ENCODE results near the gene MDN1. TPM values are rescaled to one million over a fixed set of nuclear protein-coding genes. Genes with fewer than 3 reads are reported as not detected.
"Not testable (repeated sequence)": the region's sequence is repeated elsewhere in the genome, so short reads cannot be mapped to it uniquely, and the experiment has no call there.

Gene MDN1
- total RNA-seq, 1 donor from 2014 or later, result 16.8 TPM

DNA sequence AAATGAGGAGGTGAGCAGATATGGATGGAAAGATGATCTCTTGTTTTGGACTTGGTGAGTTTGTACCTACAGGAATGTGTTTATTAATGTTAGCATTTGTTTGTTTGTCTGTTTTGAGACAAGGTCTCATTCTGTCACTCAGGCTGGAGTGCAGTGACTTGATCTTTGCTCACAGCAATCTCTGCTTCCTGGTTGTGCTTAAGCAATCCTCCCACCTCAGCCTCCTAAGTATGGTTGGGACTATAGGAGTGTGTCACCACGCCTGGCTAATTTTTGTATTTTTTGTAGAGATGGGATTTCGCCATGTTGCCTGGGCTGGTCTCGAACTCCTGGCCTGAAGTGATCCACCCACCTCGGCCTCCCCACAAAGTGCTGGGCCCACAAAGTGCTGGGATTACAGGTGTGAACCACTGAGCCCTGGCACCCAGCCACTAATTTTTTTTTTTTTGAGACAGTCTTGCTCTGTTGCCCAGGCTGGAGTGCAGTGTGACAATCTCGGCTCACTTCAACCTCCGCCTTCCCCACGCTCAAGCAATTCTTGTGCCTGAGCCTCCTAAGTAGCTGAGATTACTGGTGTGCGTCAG lies 17.1 kb upstream of the MDN1 start:
- H3K4me3 ChIP-seq (ENCODE audit: low read depth, low read length), result no peak overlapping the region
- no peaks in the 10 kb centered on the region for H3K27me3 ChIP-seq (ENCODE audit: control insufficient read depth, insufficient read depth, low read length)
- H3K36me3 ChIP-seq (ENCODE audit: control insufficient read depth, insufficient read depth, low read length), result peaks cover 4% of the 10 kb centered on the region
- DNase-seq (ENCODE audit: low read depth) (no peak), FAIRE-seq (no peak)
- TF ChIP-seq, protein P1, sequence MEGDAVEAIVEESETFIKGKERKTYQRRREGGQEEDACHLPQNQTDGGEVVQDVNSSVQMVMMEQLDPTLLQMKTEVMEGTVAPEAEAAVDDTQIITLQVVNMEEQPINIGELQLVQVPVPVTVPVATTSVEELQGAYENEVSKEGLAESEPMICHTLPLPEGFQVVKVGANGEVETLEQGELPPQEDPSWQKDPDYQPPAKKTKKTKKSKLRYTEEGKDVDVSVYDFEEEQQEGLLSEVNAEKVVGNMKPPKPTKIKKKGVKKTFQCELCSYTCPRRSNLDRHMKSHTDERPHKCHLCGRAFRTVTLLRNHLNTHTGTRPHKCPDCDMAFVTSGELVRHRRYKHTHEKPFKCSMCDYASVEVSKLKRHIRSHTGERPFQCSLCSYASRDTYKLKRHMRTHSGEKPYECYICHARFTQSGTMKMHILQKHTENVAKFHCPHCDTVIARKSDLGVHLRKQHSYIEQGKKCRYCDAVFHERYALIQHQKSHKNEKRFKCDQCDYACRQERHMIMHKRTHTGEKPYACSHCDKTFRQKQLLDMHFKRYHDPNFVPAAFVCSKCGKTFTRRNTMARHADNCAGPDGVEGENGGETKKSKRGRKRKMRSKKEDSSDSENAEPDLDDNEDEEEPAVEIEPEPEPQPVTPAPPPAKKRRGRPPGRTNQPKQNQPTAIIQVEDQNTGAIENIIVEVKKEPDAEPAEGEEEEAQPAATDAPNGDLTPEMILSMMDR (IDR thresholded peaks at IDR 0.05; ENCODE audit: insufficient read depth, low read length, severe bottlenecking), result no peak

DNA sequence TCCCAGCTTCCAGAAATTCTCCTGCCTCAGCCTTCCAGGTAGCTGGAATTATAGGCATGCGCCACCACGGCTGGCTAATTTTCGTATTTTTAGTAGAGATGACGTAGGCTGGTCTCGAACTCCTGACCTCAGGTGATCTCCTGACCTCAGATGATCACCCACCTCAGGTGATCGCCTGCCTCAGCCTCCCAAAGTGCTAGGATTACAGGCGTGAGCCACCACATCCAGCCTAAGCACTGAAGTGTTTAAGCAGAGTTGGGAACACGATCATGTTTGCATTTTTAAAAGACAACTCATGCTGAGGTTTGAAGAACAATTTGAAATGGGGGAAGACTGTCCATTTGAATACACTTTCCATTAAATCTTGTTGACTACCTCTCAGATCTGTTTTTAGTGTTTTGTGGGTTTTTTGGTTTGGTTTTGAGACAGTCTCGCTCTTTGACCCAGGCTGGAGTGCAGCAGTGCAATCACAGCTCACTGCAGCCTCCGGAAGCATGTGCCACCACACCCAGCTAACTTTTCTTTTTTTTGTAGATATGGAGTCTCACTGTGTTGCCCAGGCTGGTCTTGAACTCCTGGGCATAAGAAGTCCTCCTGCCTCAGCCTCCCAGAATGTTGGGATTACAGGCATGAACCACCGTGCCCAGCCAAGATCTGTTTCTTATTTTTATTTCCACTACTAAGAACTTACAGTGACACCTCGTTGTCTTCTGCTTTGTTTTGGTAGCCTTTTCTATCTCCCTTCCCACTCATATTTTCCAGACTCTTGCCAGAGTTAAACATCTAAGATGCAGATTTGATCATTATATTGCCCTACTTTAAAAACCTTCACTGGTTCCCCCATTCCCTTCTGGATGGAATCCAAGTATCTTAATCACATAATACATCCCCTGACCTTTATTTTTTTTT lies 15.5 kb upstream of the MDN1 start:
- Histone ChIP-seq H3K36me3 (ENCODE audit: control insufficient read depth, insufficient read depth, low read length) (peaks cover 4% of the 10 kb centered on the region), H3K27me3 (ENCODE audit: control insufficient read depth, insufficient read depth, low read length) (no peaks in the 10 kb centered on the region), H3K4me3 (ENCODE audit: low read depth, low read length) (no peak overlapping the region)
- DNase-seq (ENCODE audit: low read depth) (no peak), FAIRE-seq (no peak)
- TF ChIP-seq, protein P1 (IDR thresholded peaks at IDR 0.05; ENCODE audit: insufficient read depth, low read length, severe bottlenecking), result no peak

DNA sequence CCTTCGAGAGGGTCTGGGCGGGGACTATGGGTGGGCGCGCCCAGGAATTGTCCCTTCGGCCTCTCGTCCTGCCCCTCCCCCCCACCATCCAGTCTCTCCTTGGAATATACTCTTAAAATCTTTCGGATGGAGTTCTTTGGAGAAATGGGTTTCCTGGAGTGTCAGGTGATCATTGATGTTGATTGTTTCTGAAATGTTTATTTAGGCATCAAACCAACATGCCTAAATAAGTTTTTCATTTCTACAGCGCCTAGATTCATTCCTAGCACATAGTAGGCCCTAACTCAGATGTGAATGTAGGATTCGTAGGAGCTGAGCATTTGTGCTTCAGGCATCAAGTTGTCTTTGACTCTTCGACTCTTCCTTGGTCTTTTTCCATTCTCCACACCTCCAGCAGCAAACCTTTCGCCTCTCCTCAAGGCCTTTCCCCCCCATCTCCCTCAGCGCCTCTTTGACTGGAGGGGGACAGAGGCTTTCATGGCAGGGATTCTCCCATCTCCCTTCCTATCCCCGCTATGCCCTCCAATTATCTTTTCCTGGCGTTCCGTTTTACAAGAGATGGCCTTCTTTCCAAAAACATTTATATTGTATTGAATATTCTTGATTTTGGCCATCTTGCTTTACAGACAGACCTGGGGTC lies 10.7 kb upstream of the MDN1 start:
- TF ChIP-seq, protein P1 (IDR thresholded peaks at IDR 0.05; ENCODE audit: insufficient read depth, low read length, severe bottlenecking), result no peak
- Histone ChIP-seq H3K4me3 (ENCODE audit: low read depth, low read length) (peak overlapping the region; percentile 98), H3K27me3 (ENCODE audit: control insufficient read depth, insufficient read depth, low read length) (no peaks in the 10 kb centered on the region), H3K36me3 (ENCODE audit: control insufficient read depth, insufficient read depth, low read length) (peaks cover 2% of the 10 kb centered on the region)
- FAIRE-seq (no peak), DNase-seq (ENCODE audit: low read depth) (no peak)

DNA sequence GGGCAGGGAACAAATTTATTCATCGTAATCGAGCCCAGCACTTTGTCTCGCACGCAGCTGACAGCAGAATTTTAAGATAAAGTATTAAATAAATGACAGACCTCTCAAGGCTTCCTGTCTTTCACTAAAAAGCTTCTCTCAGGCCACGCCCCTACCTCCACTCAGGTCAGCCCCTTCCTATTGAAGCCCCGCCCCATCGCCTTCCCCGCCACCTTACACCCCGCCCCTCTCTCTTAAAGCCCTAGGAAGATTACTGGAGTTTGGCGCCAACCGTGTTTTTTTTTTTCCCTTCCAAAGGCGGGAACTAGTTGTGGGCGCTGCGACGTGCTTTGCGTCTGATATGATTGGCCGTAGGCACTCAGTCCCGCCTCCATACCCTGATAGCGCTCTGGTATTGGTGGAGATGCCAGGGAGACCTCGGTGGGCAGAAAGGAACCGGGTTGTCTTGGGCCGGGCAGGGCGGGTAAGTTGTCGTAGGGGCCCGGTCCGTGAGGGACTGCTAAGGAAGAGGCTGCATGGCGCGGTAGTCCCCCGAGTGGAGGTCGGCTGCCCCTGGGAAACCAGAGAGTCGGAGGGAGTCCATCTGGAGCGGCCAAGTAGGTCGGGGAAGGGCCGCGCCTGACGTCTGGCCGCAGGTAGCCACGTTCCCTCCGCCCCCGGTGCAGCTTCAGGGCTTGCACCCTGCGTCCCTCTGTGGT lies 10.0 kb upstream of the MDN1 start, which contains the start of gene CASP8AP2:
TSS of gene CASP8AP2 (plus strand) at position 409 of the 698 bp plus-strand sequence.
- H3K4me3 ChIP-seq (ENCODE audit: low read depth, low read length), result peak within 1 kb of the TSS; percentile 98
- no peaks in the 10 kb centered on the region for H3K27me3 ChIP-seq (ENCODE audit: control insufficient read depth, insufficient read depth, low read length)
- FAIRE-seq (peak; percentile 23), DNase-seq (ENCODE audit: low read depth) (peak; percentile 99)
- peaks cover 2% of the 10 kb centered on the region for H3K36me3 ChIP-seq (ENCODE audit: control insufficient read depth, insufficient read depth, low read length)
- TF ChIP-seq, protein P1 (IDR thresholded peaks at IDR 0.05; ENCODE audit: insufficient read depth, low read length, severe bottlenecking), result no peak

DNA sequence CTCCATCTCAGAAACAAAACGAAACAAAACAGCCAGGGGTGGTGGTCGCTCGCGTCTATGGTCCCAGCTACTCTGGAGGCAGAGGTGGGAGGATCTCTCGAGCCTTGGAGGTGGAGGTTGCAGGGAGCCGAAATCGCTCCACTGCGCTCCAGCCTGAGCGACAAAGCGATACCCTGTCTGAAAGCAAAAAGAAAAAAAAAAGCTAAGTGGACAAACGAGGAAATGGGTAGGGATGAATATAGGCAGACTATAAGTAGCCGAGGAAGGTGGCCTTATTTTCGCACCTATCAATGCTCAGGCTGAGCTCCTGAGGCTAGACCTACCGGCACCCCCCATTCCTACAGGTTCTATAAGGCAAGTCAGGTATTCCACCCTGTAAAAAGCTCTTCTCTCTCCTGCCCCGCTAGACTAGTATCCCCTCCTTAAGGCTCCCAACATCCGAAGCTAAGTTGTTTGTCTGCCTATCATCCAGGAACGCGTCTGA lies 9.4 kb upstream of the MDN1 start:
- Histone ChIP-seq H3K4me3 (ENCODE audit: low read depth, low read length) (peak overlapping the region; percentile 61), H3K27me3 (ENCODE audit: control insufficient read depth, insufficient read depth, low read length) (no peaks in the 10 kb centered on the region), H3K36me3 (ENCODE audit: control insufficient read depth, insufficient read depth, low read length) (peaks cover 2% of the 10 kb centered on the region)
- DNase-seq (ENCODE audit: low read depth) (no peak), FAIRE-seq (no peak)
- TF ChIP-seq, protein P1 (IDR thresholded peaks at IDR 0.05; ENCODE audit: insufficient read depth, low read length, severe bottlenecking), result no peak

DNA sequence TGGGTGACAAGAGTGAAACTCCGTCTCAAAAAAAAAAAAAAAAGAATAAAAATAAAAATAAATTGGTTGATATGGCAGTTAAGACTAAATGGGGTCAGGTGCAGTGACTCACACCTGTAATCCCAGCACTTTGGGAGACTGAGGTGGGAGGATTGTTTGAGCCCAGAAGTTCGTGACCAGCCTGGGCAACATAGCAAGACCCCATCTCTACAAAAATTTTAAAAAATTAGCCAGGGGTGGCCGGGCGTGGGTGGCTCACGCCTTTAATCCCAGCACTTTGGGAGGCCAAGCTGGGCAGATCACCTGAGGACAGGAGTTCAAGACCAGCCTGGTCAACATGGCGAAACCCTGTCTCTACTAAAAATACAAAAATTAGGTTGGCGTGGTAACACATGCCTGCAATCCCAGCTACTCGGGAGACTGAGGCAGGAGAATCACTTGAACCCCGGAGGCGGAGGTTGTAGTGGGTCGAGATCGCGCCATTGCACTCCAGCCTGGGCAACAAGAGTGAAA lies 8.9 kb upstream of the MDN1 start:
- peak overlapping the region; percentile 61 for H3K4me3 ChIP-seq (ENCODE audit: low read depth, low read length)
- FAIRE-seq; DNase-seq (ENCODE audit: low read depth); H3K27me3 ChIP-seq (ENCODE audit: control insufficient read depth, insufficient read depth, low read length); H3K36me3 ChIP-seq (ENCODE audit: control insufficient read depth, insufficient read depth, low read length): not testable (repeated sequence)
